ENCODE results near the gene CCDC102B.
"Not testable (repeated sequence)": the region's sequence is repeated elsewhere in the genome, so short reads cannot be mapped to it uniquely, and the experiment has no call there.

CCDC102B gene

GRCh38 chr18:68909579-68909978, 111.7 kb downstream of the CCDC102B start:
- Histone ChIP-seq H3K4me1 (ENCODE audit: insufficient read depth, low read length) (no peaks in the 10 kb centered on the region), H3K9ac (ENCODE audit: low read depth, low read length) (no peak overlapping the region), H3K9me3 (ENCODE audit: control insufficient read depth, insufficient read depth, low read length) (no peaks in the 10 kb centered on the region), H3K36me3 (ENCODE audit: insufficient read depth, low read length) (no peaks in the 10 kb centered on the region)

- no peaks in the 10 kb centered on the region for H3K36me3 ChIP-seq (ENCODE audit: insufficient read depth, low read length)
- no peaks in the 10 kb centered on the region for H3K9me3 ChIP-seq (ENCODE audit: control insufficient read depth, insufficient read depth, low read length)
- H3K4me1 ChIP-seq (ENCODE audit: insufficient read depth, low read length): no peaks in the 10 kb centered on the region
- no peak overlapping the region for H3K9ac ChIP-seq (ENCODE audit: low read depth, low read length)
These were observed 117.2 kb downstream of the CCDC102B start for GRCh38 chr18:68915061-68915460.

GRCh38 chr18:68916734-68917133, 118.9 kb downstream of the CCDC102B start:
- Histone ChIP-seq H3K4me1 (ENCODE audit: insufficient read depth, low read length) (no peaks in the 10 kb centered on the region), H3K9ac (ENCODE audit: low read depth, low read length) (no peak overlapping the region), H3K36me3 (ENCODE audit: insufficient read depth, low read length) (no peaks in the 10 kb centered on the region), H3K9me3 (ENCODE audit: control insufficient read depth, insufficient read depth, low read length) (no peaks in the 10 kb centered on the region)

- Histone ChIP-seq H3K4me1 (ENCODE audit: insufficient read depth, low read length) (no peaks in the 10 kb centered on the region), H3K9ac (ENCODE audit: low read depth, low read length) (no peak overlapping the region), H3K36me3 (ENCODE audit: insufficient read depth, low read length) (no peaks in the 10 kb centered on the region), H3K9me3 (ENCODE audit: control insufficient read depth, insufficient read depth, low read length) (no peaks in the 10 kb centered on the region)
These were observed 120.3 kb downstream of the CCDC102B start for GRCh38 chr18:68918216-68918615.

- H3K4me1 ChIP-seq (ENCODE audit: insufficient read depth, low read length): no peaks in the 10 kb centered on the region
- no peaks in the 10 kb centered on the region for H3K9me3 ChIP-seq (ENCODE audit: control insufficient read depth, insufficient read depth, low read length)
- H3K9ac ChIP-seq (ENCODE audit: low read depth, low read length): no peak overlapping the region
- H3K36me3 ChIP-seq (ENCODE audit: insufficient read depth, low read length): no peaks in the 10 kb centered on the region
These were observed 122.0 kb downstream of the CCDC102B start for GRCh38 chr18:68919900-68920299.

- H3K4me1 ChIP-seq (ENCODE audit: insufficient read depth, low read length): no peaks in the 10 kb centered on the region
- H3K9me3 ChIP-seq (ENCODE audit: control insufficient read depth, insufficient read depth, low read length): no peaks in the 10 kb centered on the region
- no peak overlapping the region for H3K9ac ChIP-seq (ENCODE audit: low read depth, low read length)
- H3K36me3 ChIP-seq (ENCODE audit: insufficient read depth, low read length): no peaks in the 10 kb centered on the region
These were observed 124.5 kb downstream of the CCDC102B start for GRCh38 chr18:68922392-68922791.

GRCh38 chr18:68925268-68925667, 127.4 kb downstream of the CCDC102B start:
- Histone ChIP-seq H3K36me3 (ENCODE audit: insufficient read depth, low read length) (no peaks in the 10 kb centered on the region), H3K9me3 (ENCODE audit: control insufficient read depth, insufficient read depth, low read length) (no peaks in the 10 kb centered on the region), H3K9ac (ENCODE audit: low read depth, low read length) (no peak overlapping the region), H3K4me1 (ENCODE audit: insufficient read depth, low read length) (peaks cover 9% of the 10 kb centered on the region)

GRCh38 chr18:68928762-68929675, 131.1 kb downstream of the CCDC102B start:
- Histone ChIP-seq H3K9me3 (ENCODE audit: control insufficient read depth, insufficient read depth, low read length) (no peaks in the 10 kb centered on the region), H3K4me1 (ENCODE audit: insufficient read depth, low read length) (peaks cover 9% of the 10 kb centered on the region), H3K9ac (ENCODE audit: low read depth, low read length) (no peak overlapping the region), H3K36me3 (ENCODE audit: insufficient read depth, low read length) (no peaks in the 10 kb centered on the region)

- no peak overlapping the region for H3K9ac ChIP-seq (ENCODE audit: low read depth, low read length)
- no peaks in the 10 kb centered on the region for H3K9me3 ChIP-seq (ENCODE audit: control insufficient read depth, insufficient read depth, low read length)
- H3K36me3 ChIP-seq (ENCODE audit: insufficient read depth, low read length): no peaks in the 10 kb centered on the region
- H3K4me1 ChIP-seq (ENCODE audit: insufficient read depth, low read length): peaks cover 4% of the 10 kb centered on the region; the same call in 1 of the 2 replicates
These were observed 137.8 kb downstream of the CCDC102B start for GRCh38 chr18:68935686-68936085.

GRCh38 chr18:68937029-68937599, 139.2 kb downstream of the CCDC102B start:
- no peak overlapping the region for H3K9ac ChIP-seq (ENCODE audit: low read depth, low read length)
- no peaks in the 10 kb centered on the region for H3K36me3 ChIP-seq (ENCODE audit: insufficient read depth, low read length)
- H3K9me3 ChIP-seq (ENCODE audit: control insufficient read depth, insufficient read depth, low read length): no peaks in the 10 kb centered on the region
- H3K4me1 ChIP-seq (ENCODE audit: insufficient read depth, low read length): peaks cover 9% of the 10 kb centered on the region

GRCh38 chr18:68940039-68940438, 142.2 kb downstream of the CCDC102B start:
- peaks cover 34% of the 10 kb centered on the region for H3K4me1 ChIP-seq (ENCODE audit: insufficient read depth, low read length)
- H3K9ac ChIP-seq (ENCODE audit: low read depth, low read length): no peak overlapping the region
- no peaks in the 10 kb centered on the region for H3K36me3 ChIP-seq (ENCODE audit: insufficient read depth, low read length)
- no peaks in the 10 kb centered on the region for H3K9me3 ChIP-seq (ENCODE audit: control insufficient read depth, insufficient read depth, low read length)

- Histone ChIP-seq H3K36me3 (ENCODE audit: insufficient read depth, low read length) (no peaks in the 10 kb centered on the region), H3K9me3 (ENCODE audit: control insufficient read depth, insufficient read depth, low read length) (no peaks in the 10 kb centered on the region), H3K4me1 (ENCODE audit: insufficient read depth, low read length) (peaks cover 34% of the 10 kb centered on the region), H3K9ac (ENCODE audit: low read depth, low read length) (no peak overlapping the region)
These were observed 142.9 kb downstream of the CCDC102B start for GRCh38 chr18:68940754-68941153.

GRCh38 chr18:68942230-68942629, 144.3 kb downstream of the CCDC102B start:
- no peak overlapping the region for H3K9ac ChIP-seq (ENCODE audit: low read depth, low read length)
- H3K4me1 ChIP-seq (ENCODE audit: insufficient read depth, low read length): peaks cover 30% of the 10 kb centered on the region
- H3K36me3 ChIP-seq (ENCODE audit: insufficient read depth, low read length): no peaks in the 10 kb centered on the region
- no peaks in the 10 kb centered on the region for H3K9me3 ChIP-seq (ENCODE audit: control insufficient read depth, insufficient read depth, low read length)

GRCh38 chr18:68943861-68944260, 146.0 kb downstream of the CCDC102B start:
- H3K9ac ChIP-seq (ENCODE audit: low read depth, low read length); H3K36me3 ChIP-seq (ENCODE audit: insufficient read depth, low read length); H3K9me3 ChIP-seq (ENCODE audit: control insufficient read depth, insufficient read depth, low read length): not testable (repeated sequence)
- H3K4me1 ChIP-seq (ENCODE audit: insufficient read depth, low read length): peaks cover 29% of the 10 kb centered on the region

GRCh38 chr18:68944330-68944729, 146.4 kb downstream of the CCDC102B start:
- no peaks in the 10 kb centered on the region for H3K36me3 ChIP-seq (ENCODE audit: insufficient read depth, low read length)
- no peaks in the 10 kb centered on the region for H3K9me3 ChIP-seq (ENCODE audit: control insufficient read depth, insufficient read depth, low read length)
- no peak overlapping the region for H3K9ac ChIP-seq (ENCODE audit: low read depth, low read length)
- peaks cover 29% of the 10 kb centered on the region for H3K4me1 ChIP-seq (ENCODE audit: insufficient read depth, low read length)

All from ES-I3 (cell line).